ENCODE measurements around the gene GRAP.
"Not testable (repeated sequence)": the region's sequence is repeated elsewhere in the genome, so short reads cannot be mapped to it uniquely, and the experiment has no call there.

DNA sequence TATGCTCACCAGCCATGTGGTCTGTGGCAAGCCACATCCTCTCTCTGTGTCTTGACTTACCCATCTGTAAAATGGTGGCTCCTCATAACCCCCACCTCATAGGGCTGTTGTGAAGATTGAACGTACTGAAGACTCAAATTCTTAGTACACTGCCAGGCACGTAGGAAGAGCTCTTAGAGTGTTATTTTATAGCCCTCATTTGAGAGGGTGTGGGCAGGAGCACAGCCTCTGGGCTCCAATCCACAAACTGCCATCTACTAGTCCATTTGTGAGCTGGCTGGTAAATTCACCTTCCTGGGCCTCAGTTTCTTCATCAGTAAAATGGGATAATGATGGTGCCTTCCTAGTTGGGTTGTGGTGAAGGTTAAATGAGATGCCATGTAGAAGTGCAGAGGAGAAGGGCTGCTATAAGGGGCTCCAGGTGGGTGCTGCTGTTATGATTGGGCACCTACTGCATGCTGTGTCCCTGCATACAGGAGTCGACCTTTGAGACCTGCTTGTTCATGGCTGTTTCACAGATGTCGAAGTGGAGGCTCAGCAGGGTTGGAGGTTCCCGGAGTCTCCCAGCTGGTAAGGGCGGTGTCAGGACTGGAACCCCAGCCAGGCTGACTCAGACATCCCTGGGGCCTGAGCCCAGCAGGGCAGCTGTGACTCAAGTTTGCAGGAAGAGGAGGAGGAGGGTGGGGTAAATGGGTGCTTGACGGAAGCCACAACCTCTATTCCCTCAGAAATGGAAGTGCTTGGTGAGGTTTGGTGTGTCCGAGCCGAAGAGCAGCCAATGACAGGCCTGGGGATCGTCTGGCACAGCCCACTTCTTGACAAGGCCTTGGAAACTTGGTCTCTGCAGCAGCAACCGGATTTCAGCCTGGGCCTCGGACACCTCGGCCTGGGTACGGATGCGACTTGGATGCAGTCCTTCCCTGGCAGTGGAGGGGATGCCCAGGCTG, 46.3 kb upstream of the GRAP start:
- TF ChIP-seq CTCF (IDR thresholded peaks at IDR 0.05 in 8 of 11, conservative IDR thresholded peaks at IDR 0.05 in 3 of 11); POLR2AphosphoS5 (IDR thresholded peaks at IDR 0.05); POLR2A (IDR thresholded peaks at IDR 0.05): not testable (repeated sequence)
